ENCODE data around the gene IL16.

GRCh38 chr15:81297147-81297572 lies 100.5 kb downstream of the IL16 start:
- no peak for TF ChIP-seq CTCF (IDR thresholded peaks at IDR 0.05; ENCODE audit: insufficient read depth, low read length, poor library complexity, severe bottlenecking)
- no peak for TF ChIP-seq EZH2phosphoT487 (conservative IDR thresholded peaks at IDR 0.05; ENCODE audit: low read length)

Data from SU-DHL-6 (cell line).